SK-N-SH treated with all-trans-retinoic acid at 6 μM for 48 hours (cell line): ENCODE measurements around the gene CYP27B1.

Experiments used
- ARNTL ChIP-seq: fragments of 450-650 bp; formaldehyde crosslinking; IDR thresholded peaks from 2 replicates; pipeline ENCODE4 v1.5.0; 2020; ENCODE audit warnings: low read depth, mild to moderate bottlenecking, moderate library complexity, borderline replicate concordance
- ESRRG ChIP-seq: fragments of 250-450 bp; sonication (Bioruptor Pico); IDR thresholded peaks from 2 replicates; pipeline ENCODE4 v1.6.1; 2021; ENCODE audit warnings: mild to moderate bottlenecking
- GLIS3 ChIP-seq: fragments of 250-450 bp; sonication (Bioruptor Pico); IDR thresholded peaks from 2 replicates; pipeline ENCODE4 v1.5.0; 2020; ENCODE audit warnings: mild to moderate bottlenecking, moderate library complexity
- OSR1 ChIP-seq: fragments of 250-450 bp; sonication (Bioruptor Pico); IDR thresholded peaks from 2 replicates; pipeline ENCODE4 v1.8.0; 2022; ENCODE audit warnings: moderate library complexity, mild to moderate bottlenecking, inconsistent platforms
- PATZ1 ChIP-seq: fragments of 250-450 bp; sonication (Bioruptor Pico); IDR thresholded peaks from 2 replicates; pipeline ENCODE4 v1.8.0; 2020; ENCODE audit warnings: mild to moderate bottlenecking, moderate library complexity, borderline replicate concordance
- PPARA ChIP-seq: fragments of 250-450 bp; sonication (Bioruptor Pico); IDR thresholded peaks from 2 replicates; pipeline ENCODE4 v1.5.0; 2020; ENCODE audit warnings: mild to moderate bottlenecking, borderline replicate concordance
- RARB ChIP-seq: fragments of 250-450 bp; sonication (Bioruptor Pico); IDR thresholded peaks from 2 replicates; pipeline ENCODE4 v1.8.0; 2021; ENCODE audit warnings: mild to moderate bottlenecking, moderate library complexity
- SNAI2 ChIP-seq: fragments of 250-450 bp; sonication (Bioruptor Pico); IDR thresholded peaks from 2 replicates; pipeline ENCODE4 v1.5.0; 2020; ENCODE audit warnings: mild to moderate bottlenecking, moderate library complexity
- ZC3H10 ChIP-seq: fragments of 250-450 bp; sonication (Bioruptor Pico); IDR thresholded peaks from 2 replicates; pipeline ENCODE4 v1.5.1; 2021; ENCODE audit warnings: mild to moderate bottlenecking, moderate library complexity
- ZFP3 ChIP-seq: fragments of 250-450 bp; sonication (Bioruptor Pico); IDR thresholded peaks from 2 replicates; pipeline ENCODE4 v1.5.0; 2020; ENCODE audit warnings: mild to moderate bottlenecking, moderate library complexity
- ZFP30 ChIP-seq: fragments of 450-650 bp; formaldehyde crosslinking; IDR thresholded peaks from 2 replicates; pipeline ENCODE4 v1.5.0; 2022; ENCODE audit warnings: mild to moderate bottlenecking, moderate library complexity
- ZNF70 ChIP-seq: fragments of 450-650 bp; formaldehyde crosslinking; IDR thresholded peaks from 2 replicates; pipeline ENCODE4 v1.5.0; 2020; ENCODE audit warnings: mild to moderate bottlenecking, moderate library complexity
- ZNF8 ChIP-seq: fragments of 450-650 bp; formaldehyde crosslinking; IDR thresholded peaks from 2 replicates; pipeline ENCODE4 v1.5.0; 2020; ENCODE audit warnings: mild to moderate bottlenecking, moderate library complexity

GRCh38 chr12:57722716-57723629 is 43.9 kb downstream of the CYP27B1 start:
- TF ChIP-seq PPARA (CRISPR knock-in tag) (no peak), ZC3H10 (CRISPR knock-in tag) (no peak), ZFP3 (CRISPR knock-in tag) (no peak), ZNF70 (CRISPR knock-in tag) (no peak), ESRRG (CRISPR knock-in tag) (no peak), PATZ1 (no peak), ZNF8 (CRISPR knock-in tag) (no peak), GLIS3 (CRISPR knock-in tag) (no peak), OSR1 (no peak), ARNTL (CRISPR knock-in tag) (no peak), ZFP30 (CRISPR knock-in tag) (no peak), SNAI2 (CRISPR knock-in tag) (no peak), RARB (no peak)
